ENCODE measurements around the gene SLC44A2. TPM values are rescaled to one million over a fixed set of nuclear protein-coding genes. Genes with fewer than 3 reads are reported as not detected.
A peak's percentile ranks its signal among the peaks of the same experiment; 100 is the strongest.

The SLC44A2 gene
- total RNA-seq, 4 donors from 2014 or later = 36.6 to 371 (median 81.4) TPM

- Histone ChIP-seq H3K27me3 (no peaks in the 10 kb centered on the region), H3K27ac (peak overlapping the region in 1 of 4 donors; percentile 10), H3K36me3 (no peaks in the 10 kb centered on the region), H3K4me1 (peaks cover 0 to 35% (median 13%) of the 10 kb centered on the region in 4 donors), H3K9me3 (no peaks in the 10 kb centered on the region), H3K4me3 (peak overlapping the region in 2 of 4 donors; percentile 87 to 100)
- intact Hi-C loops (cut with DNase I; ENCODE audit: low total_unique reads) (no loop called here), in situ Hi-C loops (cut with MboI; ENCODE audit: low pct_ligation_motif_present in 1 of 4, low pct_unique_long_range_greater_than_20kb in 1 of 4, low sequenced_read_pairs in 3 of 4) (no loop called here)
- 22% methylated on average over 7 of the region's 7 CpGs; no CpG with 5 or more reads in 1 of the 2 donors for WGBS, 2 donors (ENCODE audit: low coverage in 1 of 2)
- TF ChIP-seq POLR2A (IDR thresholded peaks at IDR 0.05) (no peak), EP300 (IDR thresholded peaks at IDR 0.05; ENCODE audit: low read depth) (no peak), CTCF (IDR thresholded peaks at IDR 0.05) (no peak), POLR2AphosphoS5 (IDR thresholded peaks at IDR 0.05) (no peak)
- DNase-seq = no peak
Measured at GRCh38 chr19:10601999-10602329, 23.4 kb upstream of the SLC44A2 start.

- 1% methylated on average over 31 of the region's 76 CpGs; no CpG with 5 or more reads in 1 of the 2 donors for WGBS, 2 donors (ENCODE audit: low coverage in 1 of 2)
- Histone ChIP-seq H3K4me3 (peak overlapping the region; percentile 78 to 100 (median 83)), H3K9me3 (no peaks in the 10 kb centered on the region), H3K27me3 (no peaks in the 10 kb centered on the region), H3K27ac (peak overlapping the region; percentile 84 to 95 (median 88)), H3K36me3 (no peaks in the 10 kb centered on the region), H3K4me1 (peaks cover 0 to 32% (median 13%) of the 10 kb centered on the region in 4 donors)
- in situ Hi-C loops (cut with MboI; ENCODE audit: low pct_ligation_motif_present in 1 of 4, low pct_unique_long_range_greater_than_20kb in 1 of 4, low sequenced_read_pairs in 3 of 4) = no loop called here
- peak; percentile 90 for DNase-seq
- intact Hi-C loops (cut with DNase I; ENCODE audit: low total_unique reads) = no loop called here
- peak; percentile 48 to 74 (median 57) for TF ChIP-seq POLR2AphosphoS5 (IDR thresholded peaks at IDR 0.05)
- TF ChIP-seq EP300 (IDR thresholded peaks at IDR 0.05; ENCODE audit: low read depth) = no peak
- no peak for TF ChIP-seq CTCF (IDR thresholded peaks at IDR 0.05)
- peak; percentile 50 for TF ChIP-seq POLR2A (IDR thresholded peaks at IDR 0.05)
Measured at GRCh38 chr19:10602330-10603083, 22.8 kb upstream of the SLC44A2 start.

- in situ Hi-C loops (cut with MboI; ENCODE audit: low pct_ligation_motif_present in 1 of 4, low pct_unique_long_range_greater_than_20kb in 1 of 4, low sequenced_read_pairs in 3 of 4) (no loop called here), intact Hi-C loops (cut with DNase I; ENCODE audit: low total_unique reads) (no loop called here)
- no peaks in the 10 kb centered on the region for H3K27me3 ChIP-seq
- H3K36me3 ChIP-seq = no peaks in the 10 kb centered on the region
- peak overlapping the region; percentile 78 to 100 (median 83) for H3K4me3 ChIP-seq
- whole genome bisulfite sequencing, 2 donors (ENCODE audit: low coverage in 1 of 2) = 23% methylated on average over 18 of the region's 19 CpGs; no CpG with 5 or more reads in 1 of the 2 donors
- peaks cover 0 to 32% (median 13%) of the 10 kb centered on the region in 4 donors for H3K4me1 ChIP-seq
- DNase-seq = peak; percentile 66
- TF ChIP-seq EP300 (IDR thresholded peaks at IDR 0.05; ENCODE audit: low read depth) (no peak), CTCF (IDR thresholded peaks at IDR 0.05) (no peak), POLR2AphosphoS5 (IDR thresholded peaks at IDR 0.05) (peak in 2 of 3 donors; percentile 12 to 14), POLR2A (IDR thresholded peaks at IDR 0.05) (peak; percentile 41)
- peak overlapping the region; percentile 84 to 95 (median 88) for H3K27ac ChIP-seq
- H3K9me3 ChIP-seq = no peaks in the 10 kb centered on the region
Measured at GRCh38 chr19:10603084-10603872, 22.1 kb upstream of the SLC44A2 start.

GRCh38 chr19:10603873-10604459, 21.4 kb upstream of the SLC44A2 start:
- in situ Hi-C loops (cut with MboI; ENCODE audit: low pct_ligation_motif_present in 1 of 4, low pct_unique_long_range_greater_than_20kb in 1 of 4, low sequenced_read_pairs in 3 of 4) (no loop called here), intact Hi-C loops (cut with DNase I; ENCODE audit: low total_unique reads) (no loop called here)
- H3K4me1 ChIP-seq = peaks cover 0 to 32% (median 13%) of the 10 kb centered on the region in 4 donors
- peak overlapping the region; percentile 84 to 95 (median 88) for H3K27ac ChIP-seq
- H3K9me3 ChIP-seq = no peaks in the 10 kb centered on the region
- no peaks in the 10 kb centered on the region for H3K36me3 ChIP-seq
- 23 to 26% methylated on average over 4 to 9 of the region's 9 CpGs for WGBS, 2 donors (ENCODE audit: low coverage in 1 of 2)
- DNase-seq = peak; percentile 24
- peak overlapping the region in 1 of 4 donors; percentile 100 for H3K4me3 ChIP-seq
- H3K27me3 ChIP-seq = no peaks in the 10 kb centered on the region
- TF ChIP-seq POLR2AphosphoS5 (IDR thresholded peaks at IDR 0.05) (peak in 1 of 3 donors; percentile 6), CTCF (IDR thresholded peaks at IDR 0.05) (no peak), POLR2A (IDR thresholded peaks at IDR 0.05) (no peak), EP300 (IDR thresholded peaks at IDR 0.05; ENCODE audit: low read depth) (no peak)
